Measurements from ENCODE around the gene UTP3.
"Not testable (repeated sequence)": the region's sequence is repeated elsewhere in the genome, so short reads cannot be mapped to it uniquely, and the experiment has no call there.

UTP3 gene

GRCh38 chr4:70687392-70687791 is 940 bp upstream of the UTP3 start:
- DNase-seq (ENCODE audit: low read depth in 2 of 2), result no peak

- no peak for DNase-seq (ENCODE audit: low read depth in 2 of 2)
Measured at GRCh38 chr4:70688795-70689231, 481 bp downstream of the UTP3 start.

GRCh38 chr4:70691661-70692060 is 3.3 kb downstream of the UTP3 start:
- DNase-seq (ENCODE audit: low read depth in 2 of 2), result no peak

GRCh38 chr4:70694633-70695032 is 6.3 kb downstream of the UTP3 start:
- not testable (repeated sequence) for DNase-seq (ENCODE audit: low read depth in 2 of 2)

- DNase-seq (ENCODE audit: low read depth in 2 of 2), result not testable (repeated sequence)
Measured at GRCh38 chr4:70698435-70698834, 10.1 kb downstream of the UTP3 start.

- DNase-seq (ENCODE audit: low read depth in 2 of 2), result no peak
Measured at GRCh38 chr4:70700712-70701111, 12.4 kb downstream of the UTP3 start.

- DNase-seq (ENCODE audit: low read depth in 2 of 2), result no peak
Measured at GRCh38 chr4:70701271-70701670, 12.9 kb downstream of the UTP3 start.

- not testable (repeated sequence) for DNase-seq (ENCODE audit: low read depth in 2 of 2)
Measured at GRCh38 chr4:70702592-70702991, 14.3 kb downstream of the UTP3 start.

- DNase-seq (ENCODE audit: low read depth in 2 of 2), result no peak
Measured at GRCh38 chr4:70703619-70704214, 15.4 kb downstream of the UTP3 start.

- peak in 1 of 2 experiments; percentile 30 for DNase-seq (ENCODE audit: low read depth in 2 of 2)
Measured at GRCh38 chr4:70704215-70704930, 16.0 kb downstream of the UTP3 start.

- DNase-seq (ENCODE audit: low read depth in 2 of 2), result no peak
Measured at GRCh38 chr4:70704931-70705182, 16.5 kb downstream of the UTP3 start.

- DNase-seq (ENCODE audit: low read depth in 2 of 2), result no peak
Measured at GRCh38 chr4:70705183-70706043, 17.1 kb downstream of the UTP3 start.

GRCh38 chr4:70706044-70706461 is 17.7 kb downstream of the UTP3 start:
- no peak for DNase-seq (ENCODE audit: low read depth in 2 of 2)

- no peak for DNase-seq (ENCODE audit: low read depth in 2 of 2)
Measured at GRCh38 chr4:70706516-70706915, 18.2 kb downstream of the UTP3 start.

GRCh38 chr4:70709611-70710205 is 21.4 kb downstream of the UTP3 start:
- DNase-seq (ENCODE audit: low read depth in 2 of 2), result no peak

GRCh38 chr4:70711599-70711998 is 23.3 kb downstream of the UTP3 start:
- no peak for DNase-seq (ENCODE audit: low read depth in 2 of 2)

GRCh38 chr4:70712150-70712549 is 23.8 kb downstream of the UTP3 start:
- no peak for DNase-seq (ENCODE audit: low read depth in 2 of 2)

GRCh38 chr4:70712604-70713452 is 24.5 kb downstream of the UTP3 start:
- DNase-seq (ENCODE audit: low read depth in 2 of 2), result no peak

GRCh38 chr4:70713453-70714078 is 25.2 kb downstream of the UTP3 start:
- DNase-seq (ENCODE audit: low read depth in 2 of 2), result no peak

- DNase-seq (ENCODE audit: low read depth in 2 of 2), result no peak
Measured at GRCh38 chr4:70714079-70714887, 26.0 kb downstream of the UTP3 start.
